ENCODE data around the gene CDC42SE2. TPM values are rescaled to one million over a fixed set of nuclear protein-coding genes. Genes with fewer than 3 reads are reported as not detected.
A peak's percentile ranks its signal among the peaks of the same experiment; 100 is the strongest.
"Not testable (repeated sequence)": the region's sequence is repeated elsewhere in the genome, so short reads cannot be mapped to it uniquely, and the experiment has no call there.

The CDC42SE2 gene
- total RNA-seq, 1 experiment from 2014 or later = 25.9 TPM

DNA sequence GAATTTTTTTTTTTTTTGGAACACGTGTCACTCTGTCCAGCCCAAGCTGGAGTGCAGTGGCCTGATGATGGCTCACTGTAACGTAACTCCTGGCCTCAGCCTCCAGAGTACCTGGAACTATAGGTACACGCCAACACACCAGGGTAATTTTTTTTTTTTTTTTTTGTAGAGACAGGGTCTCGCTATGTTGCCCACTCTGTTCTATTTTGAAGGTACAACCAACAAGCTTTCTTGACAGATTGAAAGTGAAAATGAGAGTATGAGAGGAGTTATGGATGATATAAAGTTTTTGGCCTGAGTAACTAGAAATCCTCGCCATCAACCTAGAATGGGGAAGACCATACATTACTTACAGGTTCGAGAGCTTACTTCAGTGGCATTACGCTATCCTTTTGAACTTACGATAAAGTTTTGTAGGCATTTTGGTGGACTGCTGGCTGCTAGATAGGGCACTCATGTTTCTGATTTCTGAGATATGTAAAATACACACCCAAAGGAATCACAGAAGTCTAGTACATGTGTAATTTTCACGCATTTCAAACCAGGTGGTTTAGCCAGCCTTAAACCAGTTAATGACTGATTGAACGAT lies 806 bp upstream of the CDC42SE2 start:
- H3K36me3 ChIP-seq (replicated peaks; ENCODE audit: control insufficient read depth, insufficient read depth, low read length) = no peaks in the 10 kb centered on the region

DNA sequence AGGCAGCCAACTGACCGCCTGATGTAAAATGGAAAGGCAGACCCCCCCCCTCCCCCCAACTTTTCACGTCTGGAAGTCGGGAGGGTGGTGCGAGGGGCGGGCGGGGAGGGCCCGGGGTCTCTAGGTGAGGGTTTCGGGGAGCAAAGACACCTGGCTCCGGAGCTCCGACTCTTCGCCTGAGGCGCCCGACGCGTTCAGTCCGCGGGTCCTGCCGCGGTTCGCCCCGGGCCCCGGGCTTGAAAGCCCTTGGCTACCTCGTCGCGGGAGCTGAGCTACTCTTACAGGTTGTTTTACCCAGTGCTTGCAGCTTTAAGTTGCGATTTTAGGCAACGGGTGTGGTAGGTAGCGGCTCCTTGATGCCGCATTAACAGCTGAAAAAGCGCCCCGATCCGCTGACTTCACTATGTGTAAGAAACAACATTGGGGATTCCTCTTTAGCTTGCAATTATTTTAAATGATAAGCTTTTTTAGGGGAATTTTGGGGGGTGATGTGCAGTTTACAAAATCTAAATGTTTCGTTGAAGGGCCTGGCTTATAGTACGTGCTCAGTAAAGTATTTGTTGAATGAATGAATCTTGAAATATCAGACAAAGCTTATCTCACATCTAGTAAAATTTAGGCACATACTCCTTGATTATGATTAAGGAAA lies 722 bp downstream of the CDC42SE2 start:
- Histone ChIP-seq H3K4me3 (ENCODE audit: insufficient read depth, low read depth, low read length) (peak overlapping the region; percentile 99), H3K36me3 (replicated peaks; ENCODE audit: control insufficient read depth, insufficient read depth, low read length) (no peaks in the 10 kb centered on the region), H3K27me3 (ENCODE audit: control insufficient read depth, insufficient read depth, low read length) (no peaks in the 10 kb centered on the region)
- peak; percentile 70 for DNase-seq

More for the DNA sequence above, 806 bp upstream of the CDC42SE2 start:
- H3K4me3 ChIP-seq (ENCODE audit: insufficient read depth, low read depth, low read length) = peak overlapping the region; percentile 81
- peak; percentile 28 for DNase-seq
- no peaks in the 10 kb centered on the region for H3K27me3 ChIP-seq (ENCODE audit: control insufficient read depth, insufficient read depth, low read length)

DNA sequence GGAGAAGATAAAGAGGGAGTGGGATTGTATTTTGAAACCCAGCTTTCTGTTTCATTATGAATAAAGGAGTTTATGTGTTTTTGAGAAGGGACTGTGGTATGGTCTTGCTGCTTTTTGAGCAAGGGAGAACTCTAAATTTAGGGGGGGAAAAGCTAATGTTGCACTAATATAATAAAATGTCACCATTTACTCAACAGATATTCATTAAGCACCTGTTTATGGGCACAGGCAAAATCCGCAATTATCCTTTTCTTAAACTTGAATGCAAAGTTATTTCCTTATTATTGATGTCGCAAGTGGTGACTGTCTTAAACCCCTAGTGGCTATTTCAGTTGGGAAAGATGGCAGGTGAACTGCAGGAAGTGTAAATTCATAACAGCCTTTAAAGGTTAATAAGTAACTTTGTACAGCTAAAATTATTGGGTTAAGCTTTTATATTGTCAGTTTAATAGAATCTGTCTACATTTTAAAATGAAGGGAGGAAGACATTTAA lies 1.5 kb downstream of the CDC42SE2 start:
- H3K4me3 ChIP-seq (ENCODE audit: insufficient read depth, low read depth, low read length) = peak overlapping the region; percentile 99
- no peak for DNase-seq
- no peaks in the 10 kb centered on the region for H3K36me3 ChIP-seq (replicated peaks; ENCODE audit: control insufficient read depth, insufficient read depth, low read length)
- no peaks in the 10 kb centered on the region for H3K27me3 ChIP-seq (ENCODE audit: control insufficient read depth, insufficient read depth, low read length)

GRCh38 chr5:131266370-131267060 lies 2.7 kb downstream of the CDC42SE2 start:
- Histone ChIP-seq H3K27me3 (ENCODE audit: control insufficient read depth, insufficient read depth, low read length) (no peaks in the 10 kb centered on the region), H3K4me3 (ENCODE audit: insufficient read depth, low read depth, low read length) (no peak overlapping the region), H3K36me3 (replicated peaks; ENCODE audit: control insufficient read depth, insufficient read depth, low read length) (no peaks in the 10 kb centered on the region)
- no peak for DNase-seq

GRCh38 chr5:131268758-131269370 lies 5.0 kb downstream of the CDC42SE2 start:
- Histone ChIP-seq H3K27me3 (ENCODE audit: control insufficient read depth, insufficient read depth, low read length) (no peaks in the 10 kb centered on the region), H3K4me3 (ENCODE audit: insufficient read depth, low read depth, low read length) (no peak overlapping the region), H3K36me3 (replicated peaks; ENCODE audit: control insufficient read depth, insufficient read depth, low read length) (no peaks in the 10 kb centered on the region)
- no peak for DNase-seq

GRCh38 chr5:131270809-131271208 lies 7.0 kb downstream of the CDC42SE2 start:
- no peaks in the 10 kb centered on the region for H3K27me3 ChIP-seq (ENCODE audit: control insufficient read depth, insufficient read depth, low read length)
- H3K4me3 ChIP-seq (ENCODE audit: insufficient read depth, low read depth, low read length) = no peak overlapping the region
- no peaks in the 10 kb centered on the region for H3K36me3 ChIP-seq (replicated peaks; ENCODE audit: control insufficient read depth, insufficient read depth, low read length)
- no peak for DNase-seq

DNA sequence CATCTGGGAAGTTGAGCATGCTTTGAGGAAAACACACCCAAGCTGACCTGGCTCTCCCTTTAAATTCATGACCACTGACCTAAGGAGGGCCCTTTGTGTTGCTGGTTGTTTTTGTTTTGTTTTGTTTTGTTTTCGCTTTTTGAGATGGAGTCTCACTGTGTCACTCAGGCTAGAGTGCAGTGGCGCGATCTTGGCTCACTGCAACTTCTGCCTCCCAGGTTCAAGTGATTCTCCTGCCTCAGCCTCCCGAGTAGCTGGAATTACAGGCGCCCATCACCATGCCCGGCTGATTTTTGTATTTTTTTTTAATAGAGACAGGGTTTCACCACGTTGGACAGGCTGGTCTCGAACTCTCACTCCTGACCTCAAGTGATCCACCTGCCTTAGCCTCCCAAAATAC lies 8.0 kb downstream of the CDC42SE2 start:
- DNase-seq; H3K27me3 ChIP-seq (ENCODE audit: control insufficient read depth, insufficient read depth, low read length); H3K36me3 ChIP-seq (replicated peaks; ENCODE audit: control insufficient read depth, insufficient read depth, low read length); H3K4me3 ChIP-seq (ENCODE audit: insufficient read depth, low read depth, low read length): not testable (repeated sequence)

DNA sequence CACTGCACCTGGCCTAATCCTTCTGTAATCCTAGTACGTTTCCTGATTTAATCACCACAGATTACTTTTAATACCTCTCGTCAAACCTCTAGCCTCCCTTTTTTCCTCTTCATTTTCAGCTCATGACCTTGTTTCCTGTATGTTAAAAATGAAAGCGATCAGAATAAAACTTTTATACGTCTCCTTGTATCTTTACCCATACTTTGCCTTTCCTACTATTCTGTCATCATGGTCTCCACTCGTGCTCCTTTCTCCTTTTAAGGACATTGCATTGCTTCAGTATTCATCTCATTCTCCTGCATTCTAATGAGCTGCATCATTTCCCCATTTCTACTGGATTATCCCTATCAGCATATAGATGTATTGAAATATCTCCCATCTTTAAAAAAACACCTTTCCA lies 8.5 kb downstream of the CDC42SE2 start:
- Histone ChIP-seq H3K4me3 (ENCODE audit: insufficient read depth, low read depth, low read length) (no peak overlapping the region), H3K27me3 (ENCODE audit: control insufficient read depth, insufficient read depth, low read length) (no peaks in the 10 kb centered on the region), H3K36me3 (replicated peaks; ENCODE audit: control insufficient read depth, insufficient read depth, low read length) (no peaks in the 10 kb centered on the region)
- no peak for DNase-seq

DNA sequence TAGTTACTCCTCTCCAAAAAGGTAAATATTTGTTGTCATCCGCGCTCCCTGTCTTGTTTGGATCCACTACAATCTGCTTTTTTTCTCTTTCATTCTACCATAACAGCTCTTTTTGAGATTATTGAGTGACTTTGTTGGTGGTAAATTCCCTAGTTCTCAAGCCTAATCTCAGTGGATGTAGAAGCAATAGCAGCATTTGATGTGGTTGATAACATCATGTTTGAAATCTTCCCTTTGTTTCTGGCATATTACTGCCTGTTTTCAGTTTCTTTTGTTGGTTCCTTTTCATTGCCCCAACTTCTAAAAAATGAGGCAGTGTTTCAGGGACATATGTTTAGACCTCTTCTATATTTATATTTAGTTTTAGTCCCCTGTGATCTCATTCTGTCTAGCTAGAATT lies 8.9 kb downstream of the CDC42SE2 start:
- Histone ChIP-seq H3K27me3 (ENCODE audit: control insufficient read depth, insufficient read depth, low read length) (no peaks in the 10 kb centered on the region), H3K36me3 (replicated peaks; ENCODE audit: control insufficient read depth, insufficient read depth, low read length) (no peaks in the 10 kb centered on the region), H3K4me3 (ENCODE audit: insufficient read depth, low read depth, low read length) (no peak overlapping the region)
- DNase-seq = no peak

GRCh38 chr5:131274326-131275063 lies 10.6 kb downstream of the CDC42SE2 start:
- Histone ChIP-seq H3K27me3 (ENCODE audit: control insufficient read depth, insufficient read depth, low read length) (no peaks in the 10 kb centered on the region), H3K4me3 (ENCODE audit: insufficient read depth, low read depth, low read length) (no peak overlapping the region), H3K36me3 (replicated peaks; ENCODE audit: control insufficient read depth, insufficient read depth, low read length) (no peaks in the 10 kb centered on the region)
- DNase-seq = no peak

- H3K27me3 ChIP-seq (ENCODE audit: control insufficient read depth, insufficient read depth, low read length) = no peaks in the 10 kb centered on the region
- no peaks in the 10 kb centered on the region for H3K36me3 ChIP-seq (replicated peaks; ENCODE audit: control insufficient read depth, insufficient read depth, low read length)
- no peak overlapping the region for H3K4me3 ChIP-seq (ENCODE audit: insufficient read depth, low read depth, low read length)
- no peak for DNase-seq
These were observed 12.2 kb downstream of the CDC42SE2 start for GRCh38 chr5:131276072-131276471.

DNA sequence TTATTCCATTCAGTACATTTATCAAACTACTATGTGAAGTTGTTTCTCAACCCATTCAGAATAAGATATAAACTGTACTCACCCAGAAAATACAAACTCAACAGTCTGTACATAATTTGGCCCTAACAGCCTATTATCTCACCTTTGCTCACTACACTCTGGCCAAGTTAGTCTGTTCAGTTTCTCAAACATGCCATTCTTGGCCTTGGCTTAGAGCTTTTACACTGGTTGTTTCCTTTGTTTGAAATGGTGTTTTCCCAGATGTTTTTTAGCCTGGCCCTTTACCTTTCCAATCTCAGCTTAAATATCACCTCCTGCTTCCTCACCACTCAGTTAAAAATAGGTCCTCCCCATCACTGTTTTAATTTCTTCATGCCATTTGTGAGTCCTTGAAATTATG lies 13.6 kb downstream of the CDC42SE2 start:
- no peak overlapping the region for H3K4me3 ChIP-seq (ENCODE audit: insufficient read depth, low read depth, low read length)
- DNase-seq = no peak
- no peaks in the 10 kb centered on the region for H3K36me3 ChIP-seq (replicated peaks; ENCODE audit: control insufficient read depth, insufficient read depth, low read length)
- H3K27me3 ChIP-seq (ENCODE audit: control insufficient read depth, insufficient read depth, low read length) = no peaks in the 10 kb centered on the region

GRCh38 chr5:131277875-131278740 lies 14.3 kb downstream of the CDC42SE2 start:
- H3K27me3 ChIP-seq (ENCODE audit: control insufficient read depth, insufficient read depth, low read length) = no peaks in the 10 kb centered on the region
- no peak overlapping the region for H3K4me3 ChIP-seq (ENCODE audit: insufficient read depth, low read depth, low read length)
- H3K36me3 ChIP-seq (replicated peaks; ENCODE audit: control insufficient read depth, insufficient read depth, low read length) = no peaks in the 10 kb centered on the region
- DNase-seq = no peak
